Ishikawa (cell line): Measurements from ENCODE around the gene F13A1.

ENCODE experiments used
- EP300 ChIP-seq: IDR thresholded peaks from 2 replicates; pipeline ENCODE4 v1.6.1; 2012; ENCODE audit warnings: borderline replicate concordance
- TEAD4 ChIP-seq: IDR thresholded peaks from 2 replicates; pipeline ENCODE4 v1.6.1; 2012
- TF ChIP-seq, protein P1 (sequence below): IDR thresholded peaks from 2 replicates; pipeline ENCODE4 v1.6.1; 2012

- TF ChIP-seq, protein P1, sequence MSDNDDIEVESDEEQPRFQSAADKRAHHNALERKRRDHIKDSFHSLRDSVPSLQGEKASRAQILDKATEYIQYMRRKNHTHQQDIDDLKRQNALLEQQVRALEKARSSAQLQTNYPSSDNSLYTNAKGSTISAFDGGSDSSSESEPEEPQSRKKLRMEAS, result no peak
- TF ChIP-seq EP300 (no peak), TEAD4 (no peak)
Measured at GRCh38 chr6:6234963-6235362, 85.5 kb downstream of the F13A1 start.
